Colon (tissue), 2 donors: ENCODE results near the gene HBA1.
"Not testable (repeated sequence)": the region's sequence is repeated elsewhere in the genome, so short reads cannot be mapped to it uniquely, and the experiment has no call there.

ENCODE experiments used
- FAIRE-seq: peaks from 2 replicates; lab custom pipeline; 2012; peaks lifted over from hg19 to GRCh38; lab: Jason Lieb, UNC
- donor health status: control.
- donor health status: control.

The HBA1 gene

GRCh38 chr16:176477-177382 is at the start of gene HBA1:
TSS of gene HBA1 (plus strand) at chr16:176680. CDS start at chr16:176717, 37 bp downstream.
- FAIRE-seq: not testable (repeated sequence)

DNA sequence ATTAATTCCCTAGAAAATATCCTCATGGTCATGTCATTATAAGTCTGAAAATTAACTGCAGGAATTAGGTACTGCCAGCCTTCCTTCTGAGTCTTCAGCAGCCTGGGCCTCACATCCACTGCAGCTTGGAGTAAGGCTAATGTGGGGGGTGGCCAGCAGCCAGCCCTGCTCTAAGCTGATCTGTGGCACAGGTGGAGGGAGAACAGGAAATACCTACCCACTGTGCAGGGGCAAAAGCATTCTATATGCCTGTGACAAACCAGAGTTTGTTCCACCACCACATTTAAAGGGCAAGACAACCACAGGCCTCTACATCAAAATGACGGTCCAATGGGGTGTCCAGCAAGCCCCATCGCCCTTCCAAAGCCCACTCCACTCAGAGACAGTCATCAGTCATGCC is 47.4 kb upstream of the HBA1 start:
- no peak for FAIRE-seq

DNA sequence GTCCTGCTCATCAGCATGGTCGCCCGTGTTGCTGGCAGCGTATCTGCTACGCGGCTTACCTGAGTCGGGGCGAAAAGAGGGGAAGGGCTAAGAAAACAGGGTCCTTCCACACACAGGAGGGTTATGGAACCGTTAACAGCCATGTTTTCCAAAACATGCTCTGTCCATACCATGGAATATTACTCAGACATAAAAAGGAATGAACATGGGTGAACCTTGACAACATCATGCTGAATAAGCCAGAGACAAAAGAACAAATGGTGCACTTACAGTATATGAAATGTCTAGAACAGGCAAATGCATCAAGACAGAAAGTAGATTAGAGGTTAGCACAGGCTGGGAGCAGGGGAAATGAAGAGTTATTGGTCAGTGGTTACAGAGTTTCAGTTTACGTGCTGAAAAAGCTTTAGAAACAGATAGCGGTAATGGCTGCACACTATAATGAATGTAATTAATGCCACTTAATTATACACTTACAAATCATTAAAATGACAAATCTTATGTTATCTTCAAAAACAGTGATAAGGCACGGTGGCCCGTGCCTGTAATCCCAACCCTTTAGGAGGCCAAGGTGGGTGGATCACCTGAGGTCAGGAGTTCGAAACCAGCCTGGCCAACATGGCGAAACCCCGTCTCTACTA is 45.8 kb upstream of the HBA1 start:
- no peak for FAIRE-seq

GRCh38 chr16:132120-132519 is 44.4 kb upstream of the HBA1 start:
- no peak for FAIRE-seq

GRCh38 chr16:133716-134115 is 42.8 kb upstream of the HBA1 start:
- no peak for FAIRE-seq

DNA sequence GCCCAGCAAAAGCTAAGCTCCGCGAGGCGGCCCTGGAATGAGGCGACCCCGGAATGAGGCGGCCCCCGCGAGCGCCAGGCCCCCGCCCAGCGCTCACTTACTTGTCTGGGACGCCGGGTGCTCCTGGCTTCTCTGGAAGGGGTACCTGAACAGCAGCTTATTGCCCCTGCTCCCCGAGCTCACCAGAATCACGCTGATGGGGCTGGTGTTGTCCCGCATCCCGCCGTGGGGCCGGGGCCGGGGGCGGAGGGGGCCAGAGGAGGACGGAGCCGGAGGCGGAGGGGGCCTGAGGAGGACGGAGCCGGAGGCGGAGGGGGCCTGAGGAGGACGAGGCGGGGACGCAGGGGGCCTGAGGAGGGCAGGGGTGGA is 38.4 kb upstream of the HBA1 start:
- no peak for FAIRE-seq

DNA sequence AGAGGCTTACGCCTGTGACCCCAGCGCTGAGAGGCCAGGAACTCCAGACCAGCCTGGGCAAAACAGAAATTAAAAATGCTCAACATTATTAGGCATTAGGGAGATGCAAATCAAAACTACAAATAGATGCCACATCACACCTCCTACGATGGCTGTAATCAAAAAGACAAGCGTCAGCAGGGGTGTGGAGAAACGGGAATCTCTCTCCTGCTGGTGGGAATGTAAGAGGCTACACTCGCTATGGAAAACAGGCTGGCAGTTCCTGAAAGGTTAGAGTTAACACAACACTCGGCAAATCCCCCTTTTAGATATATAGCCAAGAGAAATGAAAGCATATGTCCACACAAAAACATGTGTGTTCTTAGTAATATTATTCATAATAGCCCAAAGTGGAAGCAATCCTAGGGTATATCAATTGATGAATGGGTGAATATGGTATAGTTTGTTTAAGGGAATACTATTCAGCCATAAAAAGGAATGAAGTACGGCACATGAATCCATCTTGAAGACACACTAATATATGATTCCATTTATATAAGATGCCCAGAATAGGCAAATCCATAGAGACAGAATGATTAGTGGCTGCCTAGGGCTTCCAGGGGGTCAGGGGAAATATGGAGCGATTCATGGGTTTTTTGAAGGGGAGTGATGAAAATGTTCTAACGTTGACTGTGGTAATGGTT is 36.2 kb upstream of the HBA1 start:
- FAIRE-seq: no peak

DNA sequence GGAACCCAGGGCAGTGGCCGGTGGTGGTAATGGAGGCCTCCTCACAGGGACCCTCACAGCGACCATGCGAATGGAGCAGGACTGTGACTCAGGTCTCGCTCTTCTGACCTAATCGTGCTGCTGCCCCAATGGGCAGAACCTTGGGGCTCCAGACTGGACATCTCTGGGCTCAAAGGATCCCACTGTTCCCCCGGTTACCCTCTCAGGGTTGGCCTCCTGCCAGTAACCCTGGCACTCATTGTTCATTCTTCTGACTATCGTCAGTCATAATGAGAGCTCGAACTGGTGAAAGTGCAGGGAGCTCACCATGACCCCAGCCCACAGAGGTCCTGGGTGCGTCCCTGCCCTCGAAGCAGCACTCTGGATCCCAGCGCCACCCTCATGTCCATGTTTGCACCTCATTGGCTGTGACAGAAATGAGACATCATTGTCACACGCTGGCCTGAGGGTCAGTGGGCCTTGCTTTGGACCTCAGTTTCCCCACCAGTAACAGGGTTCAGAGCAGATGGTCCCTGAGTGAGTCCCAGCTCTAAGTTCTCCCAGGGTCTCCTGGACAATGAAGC is 34.0 kb upstream of the HBA1 start:
- FAIRE-seq: no peak

DNA sequence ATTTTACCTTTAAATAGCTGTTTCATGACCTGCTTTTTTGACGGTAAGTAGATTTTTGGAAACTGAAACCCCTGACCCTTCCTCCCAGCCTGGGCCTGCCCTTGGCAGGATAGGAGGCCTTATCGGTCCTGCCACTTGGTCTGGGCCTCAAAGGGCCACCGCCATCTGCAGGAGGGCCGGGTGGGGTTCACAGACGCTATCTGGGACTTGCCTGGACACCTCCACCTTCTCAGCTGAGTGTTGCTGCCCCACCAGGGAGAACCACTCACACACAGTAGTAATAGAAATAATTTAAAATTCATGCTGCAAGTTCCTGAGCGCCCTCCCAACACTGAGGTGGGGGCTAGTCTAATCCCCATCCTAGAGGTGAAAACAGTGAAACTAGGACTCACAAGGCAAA is 33.4 kb upstream of the HBA1 start:
- no peak for FAIRE-seq

DNA sequence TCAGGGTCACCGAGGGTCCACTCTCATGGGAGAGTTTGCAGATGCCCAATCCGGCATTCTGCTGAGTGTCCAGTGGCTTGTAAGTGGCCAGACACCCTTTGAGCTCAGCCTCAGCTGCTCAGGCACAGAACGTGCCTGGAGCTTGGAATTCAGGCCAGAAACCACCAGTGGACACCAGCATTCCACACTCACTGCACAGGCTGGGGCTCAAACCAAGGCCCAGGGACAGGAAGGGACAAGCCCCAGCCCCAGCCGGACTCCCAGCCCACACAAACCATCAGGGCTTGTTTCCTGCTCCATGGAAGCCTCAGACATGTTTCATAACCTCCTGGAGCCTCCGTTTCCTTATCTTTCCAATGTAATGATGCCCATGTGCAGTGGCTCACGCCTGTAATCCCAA is 33.0 kb upstream of the HBA1 start:
- no peak for FAIRE-seq

- FAIRE-seq: no peak
Measured at GRCh38 chr16:144797-145252, 31.7 kb upstream of the HBA1 start.

DNA sequence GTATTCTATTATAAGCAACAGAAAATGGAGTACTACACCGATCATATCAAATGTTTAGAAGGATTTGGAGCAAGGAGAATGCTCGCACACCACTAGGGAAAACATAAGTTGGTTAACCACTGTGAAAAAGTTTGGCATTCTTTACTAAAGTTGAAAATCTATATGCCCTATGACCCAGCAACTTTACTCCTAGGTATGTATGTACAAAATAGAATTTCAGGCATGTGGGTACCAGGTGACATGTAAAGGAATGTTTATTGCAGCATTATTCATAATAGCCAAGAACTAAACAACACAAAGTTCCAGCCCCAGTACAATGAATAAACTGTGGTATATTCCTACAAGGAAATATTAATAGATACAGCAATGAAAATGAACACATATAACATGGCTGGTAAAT is 29.8 kb upstream of the HBA1 start:
- no peak for FAIRE-seq

- no peak for FAIRE-seq
Measured at GRCh38 chr16:149024-149660, 27.3 kb upstream of the HBA1 start.

DNA sequence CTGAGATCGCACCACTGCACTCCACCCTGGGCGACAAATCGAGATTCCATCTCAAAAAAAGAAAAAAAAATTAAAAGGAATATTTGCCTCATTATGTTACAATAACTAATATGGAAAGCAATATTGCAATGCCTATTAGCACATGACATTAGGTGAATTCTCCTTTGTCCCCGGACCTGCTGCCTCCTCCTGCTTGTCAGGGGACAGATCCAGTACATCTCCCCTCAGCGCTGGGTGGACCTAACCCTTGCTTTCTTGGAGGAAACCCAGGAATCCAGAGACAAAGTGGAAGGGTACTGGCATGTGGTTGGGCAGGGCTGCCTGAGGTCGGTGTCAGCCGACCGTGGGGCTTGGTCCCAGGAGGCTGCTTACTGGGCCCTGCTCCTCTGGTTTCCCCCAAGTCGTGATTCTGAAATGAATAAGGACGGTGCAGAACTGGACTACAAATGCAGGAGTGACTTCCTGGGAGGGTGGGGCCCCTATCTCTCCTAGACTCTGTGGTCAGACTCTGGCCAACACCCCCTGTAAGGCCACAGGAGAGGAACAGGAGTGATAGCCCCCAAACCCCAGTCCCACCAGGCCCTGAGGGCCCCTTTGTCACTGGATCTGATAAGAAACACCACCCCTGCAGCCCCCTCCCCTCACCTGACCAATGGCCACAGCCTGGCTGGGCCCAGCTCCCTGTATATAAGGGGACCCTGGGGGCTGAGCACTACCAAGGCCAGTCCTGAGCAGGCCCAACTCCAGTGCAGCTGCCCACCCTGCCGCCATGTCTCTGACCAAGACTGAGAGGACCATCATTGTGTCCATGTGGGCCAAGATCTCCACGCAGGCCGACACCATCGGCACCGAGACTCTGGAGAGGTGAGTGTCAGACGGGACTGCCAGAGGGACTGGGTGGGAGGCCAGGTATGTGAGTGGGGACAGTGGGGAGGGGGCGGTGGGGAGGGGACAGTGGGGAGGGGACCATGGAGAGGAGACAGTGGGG is 24.0 kb upstream of the HBA1 start, which contains the start of gene HBZ:
Gene HBZ (plus strand): TSS at position 504 of the 988 bp plus-strand sequence. CDS start 266 bp downstream, at position 770.
- FAIRE-seq: no peak

- not testable (repeated sequence) for FAIRE-seq
Measured at GRCh38 chr16:153129-153521, 23.4 kb upstream of the HBA1 start.

DNA sequence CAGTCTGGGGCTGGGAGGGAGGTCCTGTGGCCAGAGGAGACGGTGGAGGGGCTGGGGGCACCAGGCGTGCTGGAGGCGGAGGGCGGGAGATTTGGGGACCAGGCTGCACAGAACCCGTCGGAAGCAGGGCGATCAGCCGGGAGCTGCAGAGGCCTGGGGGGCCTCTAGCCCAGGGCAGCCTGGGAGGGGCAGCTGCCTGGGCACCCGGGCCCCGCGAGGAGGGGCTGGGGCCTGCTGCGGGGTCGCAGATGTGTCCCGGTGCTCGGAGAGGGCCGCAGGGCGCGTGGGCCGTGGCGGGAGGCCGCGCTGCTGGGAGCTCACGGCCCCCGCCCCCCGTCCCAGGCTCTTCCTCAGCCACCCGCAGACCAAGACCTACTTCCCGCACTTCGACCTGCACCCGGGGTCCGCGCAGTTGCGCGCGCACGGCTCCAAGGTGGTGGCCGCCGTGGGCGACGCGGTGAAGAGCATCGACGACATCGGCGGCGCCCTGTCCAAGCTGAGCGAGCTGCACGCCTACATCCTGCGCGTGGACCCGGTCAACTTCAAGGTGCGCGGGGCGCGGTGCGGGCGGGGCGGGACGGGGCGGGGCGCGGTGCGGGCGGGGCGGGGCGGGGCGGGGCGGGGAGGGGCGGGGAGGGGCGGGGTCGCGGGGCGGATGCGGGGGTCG is 22.8 kb upstream of the HBA1 start:
- FAIRE-seq: not testable (repeated sequence)

DNA sequence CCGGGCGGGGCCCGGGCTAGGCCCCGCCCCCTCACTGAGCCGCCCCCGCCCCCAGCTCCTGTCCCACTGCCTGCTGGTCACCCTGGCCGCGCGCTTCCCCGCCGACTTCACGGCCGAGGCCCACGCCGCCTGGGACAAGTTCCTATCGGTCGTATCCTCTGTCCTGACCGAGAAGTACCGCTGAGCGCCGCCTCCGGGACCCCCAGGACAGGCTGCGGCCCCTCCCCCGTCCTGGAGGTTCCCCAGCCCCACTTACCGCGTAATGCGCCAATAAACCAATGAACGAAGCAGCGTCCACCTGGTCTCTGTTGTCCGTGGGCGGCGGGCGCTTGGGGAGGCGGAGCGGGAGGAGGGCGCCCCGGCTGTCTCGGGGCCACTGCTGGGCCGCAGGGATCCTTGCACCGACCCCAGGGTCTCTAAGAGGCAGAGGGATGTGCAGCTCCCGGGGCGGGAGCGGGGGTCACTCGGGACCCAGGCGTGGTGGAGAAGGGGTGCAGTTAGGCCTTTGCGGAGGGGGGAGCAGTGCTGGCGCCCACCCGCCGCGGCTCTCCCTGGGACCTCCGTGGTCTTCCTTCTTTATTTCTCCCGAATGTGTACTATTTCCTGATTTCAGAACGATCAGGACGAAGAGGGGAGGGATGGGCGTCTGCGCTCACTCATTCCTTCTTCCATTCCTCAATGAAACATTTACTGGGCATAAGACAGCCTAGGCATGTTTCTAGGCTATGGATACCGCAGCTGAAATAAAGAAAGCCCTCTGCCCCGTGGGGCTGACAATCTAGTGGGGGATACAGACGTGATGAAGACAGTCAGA is 22.1 kb upstream of the HBA1 start:
- FAIRE-seq: no peak

DNA sequence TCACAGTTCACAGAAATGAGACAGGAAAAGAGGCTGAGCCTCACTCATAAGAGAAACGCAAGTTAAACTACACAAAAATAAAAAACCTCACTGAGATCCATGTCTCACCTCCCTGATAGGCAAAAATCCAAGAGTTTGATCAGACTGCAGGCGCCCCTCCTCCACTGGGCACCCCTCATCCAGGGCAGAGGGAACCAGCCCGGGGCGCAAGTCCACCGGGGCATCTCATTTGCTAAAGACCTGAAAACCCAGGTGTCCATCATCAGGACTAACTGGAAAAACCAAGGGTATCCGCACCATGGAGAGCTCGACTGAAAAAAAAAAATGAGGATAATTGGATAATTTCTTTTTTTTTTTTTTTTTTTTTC is 21.5 kb upstream of the HBA1 start:
- FAIRE-seq: no peak

- FAIRE-seq: no peak
Measured at GRCh38 chr16:159136-159849, 17.2 kb upstream of the HBA1 start.
